Heart left ventricle (tissue), 16 donors: ENCODE results near the gene RNLS. TPM values are rescaled to one million over a fixed set of nuclear protein-coding genes. Genes with fewer than 3 reads are reported as not detected.

Experiments
- ATAC-seq, 4 donors: fragments of 200-7000 bp; cut with Tn5 transposase; one replicate each; pipeline ENCODE4 v1.9.1; 2020 to 2022; ENCODE audit warnings: moderate library complexity in 4 of 4, mild to moderate bottlenecking in 3 of 4, moderate number of reproducible peaks in 1 of 4
- DNase-seq, 5 donors: peaks; one replicate each; pipeline ENCODE4 v3.0.0-alpha.2; 2020
- H3K27ac ChIP-seq, 12 donors: fragments of 200-600 bp; sonication (generic) in 4 of 12; one replicate each; pipeline versions ENCODE4 v1.5.0 to v1.8.0; 2016 to 2022; ENCODE audit warnings: mild to moderate bottlenecking in 2 of 12
- H3K27me3 ChIP-seq, 9 donors: fragments of 200-600 bp; sonication (generic) in 2 of 9; one replicate each; pipeline versions ENCODE4 v1.5.1 to v1.8.0; 2016 to 2022; ENCODE audit warnings: mild to moderate bottlenecking in 3 of 9
- H3K36me3 ChIP-seq, 9 donors: fragments of 200-600 bp; sonication (generic) in 2 of 9; one replicate each; pipeline versions ENCODE4 v1.5.0 to v1.8.0; 2018 to 2022; ENCODE audit warnings: mild to moderate bottlenecking in 2 of 9
- H3K4me1 ChIP-seq, 12 donors: fragments of 200-600 bp; sonication (generic) in 4 of 12; one replicate each; pipeline versions ENCODE4 v1.5.0 to v1.8.0; 2016 to 2022; ENCODE audit warnings: mild to moderate bottlenecking in 3 of 12
- H3K4me3 ChIP-seq, 12 donors: fragments of 200-600 bp; sonication (generic) in 4 of 12; one replicate each; pipeline versions ENCODE4 v1.5.0 to v1.8.0; 2017 to 2022; ENCODE audit warnings: mild to moderate bottlenecking in 9 of 12, moderate library complexity in 4 of 12
- H3K9me3 ChIP-seq, 12 donors: fragments of 200-600 bp; sonication (generic) in 4 of 12; one replicate each; pipeline versions ENCODE4 v1.5.0 to v1.8.0; 2016 to 2022; ENCODE audit warnings: mild to moderate bottlenecking in 1 of 12
- CTCF ChIP-seq, 12 donors: fragments of 200-600 bp; sonication (generic) in 4 of 12; IDR thresholded peaks; one replicate each; pipeline versions ENCODE4 v1.5.0 to v1.8.0; 2018 to 2022; ENCODE audit warnings: antibody characterized with exemption in 12 of 12, mild to moderate bottlenecking in 5 of 12
- POLR2A ChIP-seq, 2 donors: fragments of 450-650 bp; IDR thresholded peaks; one replicate each; pipeline ENCODE4 v1.6.1; 2017; ENCODE audit warnings: antibody characterized with exemption in 2 of 2, mild to moderate bottlenecking in 2 of 2, moderate library complexity in 2 of 2
- WGBS, 4 donors: extraction: QIAGEN DNeasy Blood & Tissue Kit in 2 of 4; methylation state at CpG; one replicate each; pipeline versions ENCODE4 v1.1.5 to v1.1.7; 2013 to 2018; 5-methylcytosine and 5-hydroxymethylcytosine counted together
- intact Hi-C, 10 donors: fragments of 100-400 bp; cut with DNase I; formaldehyde crosslinking; loops; one replicate each; pipeline versions ENCODE4 v1.11.1 to v1.14.2; 2022
- polyA plus RNA-seq, 2 donors: library from polyadenylated mRNA; stranded (reverse); fragments of 200-250 nt; gene quantifications; one replicate each; pipeline ENCODE4 v1.2.3, GENCODE V29; 2013
- total RNA-seq, 9 donors: library from RNA; depleted of rRNA in 2 of 9; stranded (reverse); fragments of >200 nt in 2 of 9; fragmentation: NEBNext Ultra II Directional in 3 of 9; extraction: Animal tissue kit (Norgen Biotek cat#: 25700) in 3 of 9; gene quantifications; one replicate each; pipeline versions ENCODE4 v1.1.0 to v1.2.4, GENCODE V29; 2016 to 2023
- donor health status: ischemic (EF 13 %, LVEDD 7.1; RV severe dilation, severe dysfunction).
- donor health status: healthy with polysubstance abuse.
- donor health status: DM: no; HTN: yes; CAD: no.
- donor health status: DM: no; HTN: no; CAD: no.
- donor health status: ischemic (EF 25% LVEDD 6.9; RV normal size, moderate dysfunction).
- donor health status: ischemic (EF 25% LVEDD 5.7; RV mildly dilated, moderate dysfunction).
- donor health status: healthy.
- donor health status: DM: yes; HTN: yes; CAD: no.
- donor health status: ischemic (EF 35%, LVEDD 5.7; RV mildly dilated, moderate dysfunction).
- donor health status: nonischemic (EF 11% LVEDD 7.7; RV severe dilation, severe dysfunction).
- donor health status: DM: yes; HTN: yes; CAD: no.
- donor health status: PGD.
- donor health status: ischemic (EF 29% LVEDD 5.4; RV normal size, mild dysfunction).
- donor health status: nonischemic (EF 23%, LVEDD 6.1; RV moderate dilation, normal function).

The RNLS gene
- total and polyA plus RNA-seq, 11 donors: 6.6 to 30.7 (median 15.1) TPM

DNA sequence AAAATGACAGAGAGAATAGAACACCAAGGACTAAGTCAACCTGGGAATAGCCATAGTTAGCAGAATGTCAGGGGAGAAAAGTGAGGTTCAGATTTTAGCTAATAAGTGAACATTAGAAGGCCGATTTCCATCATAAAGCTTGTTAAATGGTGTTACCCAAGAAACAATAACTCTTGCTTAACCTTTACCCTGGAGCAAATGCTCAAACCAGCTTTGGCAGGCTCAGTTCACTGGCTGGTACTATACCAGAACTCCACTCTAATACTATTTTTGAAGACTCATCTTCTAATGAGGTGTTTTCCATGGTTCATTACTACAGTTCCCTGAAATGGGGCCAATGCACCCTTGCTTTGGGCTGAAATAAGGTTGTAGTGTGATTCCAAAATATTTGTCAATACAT lies 61.3 kb downstream of the RNLS start:
- TF ChIP-seq CTCF (IDR thresholded peaks at IDR 0.05) (no peak), POLR2A (IDR thresholded peaks at IDR 0.05) (no peak)
- H3K27ac ChIP-seq: no peak overlapping the region
- peaks cover 0 to 14% (median 1%) of the 10 kb centered on the region in 12 donors for H3K4me1 ChIP-seq
- 77 to 93% (median 86%) methylated on average over 1 of the region's 1 CpG for WGBS, 4 donors
- ATAC-seq (no peak), DNase-seq (no peak)
- H3K9me3 ChIP-seq: no peaks in the 10 kb centered on the region
- no peaks in the 10 kb centered on the region for H3K27me3 ChIP-seq
- H3K4me3 ChIP-seq: no peak overlapping the region
- intact Hi-C loops: no loop called here
- H3K36me3 ChIP-seq: no peaks in the 10 kb centered on the region

- ATAC-seq (no peak), DNase-seq (no peak)
- Histone ChIP-seq H3K4me3 (no peak overlapping the region), H3K9me3 (no peaks in the 10 kb centered on the region), H3K27ac (no peak overlapping the region), H3K36me3 (no peaks in the 10 kb centered on the region), H3K27me3 (no peaks in the 10 kb centered on the region), H3K4me1 (no peaks in the 10 kb centered on the region)
- TF ChIP-seq POLR2A (IDR thresholded peaks at IDR 0.05) (no peak), CTCF (IDR thresholded peaks at IDR 0.05) (no peak)
- intact Hi-C loops: no loop called here
- WGBS, 4 donors: 68 to 75% (median 73%) methylated on average over 1 of the region's 1 CpG
Observed at GRCh38 chr10:88515235-88515634, 67.9 kb downstream of the RNLS start.

- no peak overlapping the region for H3K4me3 ChIP-seq
Observed at GRCh38 chr10:88512599-88512998, 70.5 kb downstream of the RNLS start.

DNA sequence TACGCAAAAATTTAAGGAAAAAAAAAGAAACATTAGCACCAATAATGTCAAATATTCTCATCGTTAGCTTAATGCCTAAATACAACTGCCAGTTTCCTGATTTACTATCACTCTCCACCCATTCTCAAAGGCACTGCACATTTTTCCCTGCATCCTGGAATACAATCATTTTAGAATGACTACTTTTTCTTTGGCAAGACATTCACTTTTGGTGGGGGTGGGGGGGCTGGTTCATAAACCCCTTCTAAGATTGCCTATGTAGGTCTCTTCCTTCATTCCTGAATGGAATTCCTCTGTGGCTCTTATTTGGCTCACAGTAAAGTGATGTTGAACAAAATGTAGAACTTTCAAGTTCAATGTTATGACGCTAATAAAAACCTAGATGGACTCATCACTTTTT lies 74.3 kb downstream of the RNLS start:
- H3K9me3 ChIP-seq: no peaks in the 10 kb centered on the region
- 50 to 57% (median 54%) methylated on average over 3 of the region's 3 CpGs for WGBS, 4 donors
- no peaks in the 10 kb centered on the region for H3K27me3 ChIP-seq
- ATAC-seq: no peak
- H3K36me3 ChIP-seq: no peaks in the 10 kb centered on the region
- no peaks in the 10 kb centered on the region for H3K4me1 ChIP-seq
- no peak for TF ChIP-seq CTCF (IDR thresholded peaks at IDR 0.05)
- no peak for TF ChIP-seq POLR2A (IDR thresholded peaks at IDR 0.05)
- DNase-seq: no peak
- intact Hi-C loops: no loop called here
- H3K27ac ChIP-seq: no peak overlapping the region
- H3K4me3 ChIP-seq: no peak overlapping the region

More at GRCh38 chr10:88512599-88512998, 70.5 kb downstream of the RNLS start:
- Histone ChIP-seq H3K4me1 (no peaks in the 10 kb centered on the region), H3K9me3 (no peaks in the 10 kb centered on the region), H3K27ac (no peak overlapping the region), H3K36me3 (no peaks in the 10 kb centered on the region), H3K27me3 (no peaks in the 10 kb centered on the region)
- ATAC-seq: no peak
- no peak for DNase-seq
- no peak for TF ChIP-seq CTCF (IDR thresholded peaks at IDR 0.05)
- no peak for TF ChIP-seq POLR2A (IDR thresholded peaks at IDR 0.05)
- WGBS, 4 donors: 65 to 72% (median 68%) methylated on average over 2 of the region's 2 CpGs
- intact Hi-C loops: no loop called here
